ENCODE measurements around the gene BTBD9.

Gene BTBD9

DNA sequence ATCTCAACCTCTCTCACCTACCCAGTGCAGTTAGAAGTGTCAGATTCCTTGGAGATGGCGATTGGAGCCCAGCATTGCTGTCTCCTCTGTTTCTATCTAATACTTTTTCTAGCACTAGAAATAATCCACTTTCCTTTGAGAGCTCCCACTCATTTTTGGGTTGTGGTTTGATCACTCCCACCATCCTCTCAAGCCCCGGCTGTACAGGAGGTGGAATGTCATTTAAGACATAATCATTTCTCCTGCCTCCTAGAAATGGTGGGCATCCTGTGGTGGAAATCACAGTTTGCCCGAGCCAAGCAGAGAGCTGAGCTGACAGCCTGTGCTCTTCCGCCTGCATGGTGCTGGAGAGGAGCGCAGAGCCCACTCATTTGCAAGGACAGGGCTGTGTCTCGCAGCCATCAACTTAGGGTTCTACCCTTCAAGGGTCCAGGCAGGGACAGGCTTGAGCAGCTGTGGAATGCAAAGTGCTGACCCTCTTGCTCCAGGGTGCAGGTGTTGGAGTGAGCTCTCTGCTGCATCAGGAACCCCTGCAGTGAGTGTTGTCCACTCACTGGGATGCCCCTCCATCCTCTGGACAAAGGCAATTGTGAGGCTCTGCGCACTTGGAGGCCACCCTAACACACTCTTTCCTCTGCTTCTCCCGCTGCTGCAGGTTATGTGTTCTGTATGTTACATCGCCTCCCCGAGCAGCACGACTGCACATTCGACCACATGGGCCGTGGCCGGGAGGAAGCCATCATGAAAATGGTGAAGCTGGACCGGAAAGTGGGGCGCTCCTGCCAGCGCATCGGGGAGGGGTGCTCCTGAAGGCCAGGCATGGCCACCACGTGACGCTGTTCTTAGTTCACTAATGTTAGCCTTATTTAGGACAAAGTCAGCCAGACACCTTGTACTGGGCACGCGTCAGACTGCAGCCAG, 487.9 kb downstream of the BTBD9 start:
- peak; percentile 13 for FAIRE-seq
- no peak for DNase-seq (ENCODE audit: low spot score)

DNA sequence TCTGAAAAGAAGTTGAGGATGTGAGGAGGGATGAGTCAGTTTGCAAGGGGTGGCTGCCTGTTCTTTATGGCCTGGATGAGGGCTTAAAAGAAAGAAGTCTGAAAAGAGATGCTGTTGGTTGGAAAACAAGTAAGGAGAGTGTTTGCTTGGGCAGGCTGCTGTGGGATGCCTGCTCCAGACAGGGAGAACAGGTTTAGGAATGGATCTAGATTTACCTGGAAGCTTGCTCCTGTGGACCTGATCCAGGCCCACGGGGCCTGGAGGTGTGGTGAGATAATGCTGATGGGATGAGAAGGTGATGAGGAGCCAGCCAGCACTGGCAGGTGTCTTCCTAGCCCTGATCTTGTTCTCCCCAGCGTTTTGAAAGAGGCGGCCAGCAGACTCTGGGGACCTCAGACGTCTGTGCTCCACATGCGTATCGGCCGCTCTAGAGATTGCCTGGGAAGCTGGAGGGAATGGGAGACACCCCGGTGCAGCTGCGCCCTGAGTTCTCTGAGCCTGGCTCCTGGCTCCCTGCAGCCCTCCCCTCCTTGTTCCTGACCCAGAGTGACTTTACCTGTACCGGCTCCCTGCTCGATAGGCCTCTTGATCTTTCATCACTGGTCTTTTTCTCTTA, 488.9 kb downstream of the BTBD9 start:
- DNase-seq (ENCODE audit: low spot score): no peak
- no peak for FAIRE-seq

DNA sequence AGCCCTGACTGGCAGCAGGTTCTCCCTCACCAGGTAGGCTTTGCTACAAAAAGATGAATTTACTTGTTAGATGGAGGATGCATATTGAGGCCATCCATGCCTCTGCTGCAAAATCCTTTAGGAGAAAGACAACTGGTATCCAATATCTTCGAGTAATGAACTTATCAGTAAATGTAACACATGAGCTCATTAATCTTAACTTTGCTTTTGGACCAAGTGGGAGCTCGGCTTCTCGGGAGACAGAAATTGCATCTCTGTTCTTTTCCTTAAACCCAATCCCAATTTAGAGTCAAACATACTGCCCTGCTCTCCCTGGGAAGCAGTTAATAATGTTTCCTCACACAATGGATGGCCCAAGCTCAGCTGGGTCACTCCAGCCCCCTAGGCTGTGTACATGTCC, 489.7 kb downstream of the BTBD9 start:
- DNase-seq (ENCODE audit: low spot score) (no peak), FAIRE-seq (no peak)

DNA sequence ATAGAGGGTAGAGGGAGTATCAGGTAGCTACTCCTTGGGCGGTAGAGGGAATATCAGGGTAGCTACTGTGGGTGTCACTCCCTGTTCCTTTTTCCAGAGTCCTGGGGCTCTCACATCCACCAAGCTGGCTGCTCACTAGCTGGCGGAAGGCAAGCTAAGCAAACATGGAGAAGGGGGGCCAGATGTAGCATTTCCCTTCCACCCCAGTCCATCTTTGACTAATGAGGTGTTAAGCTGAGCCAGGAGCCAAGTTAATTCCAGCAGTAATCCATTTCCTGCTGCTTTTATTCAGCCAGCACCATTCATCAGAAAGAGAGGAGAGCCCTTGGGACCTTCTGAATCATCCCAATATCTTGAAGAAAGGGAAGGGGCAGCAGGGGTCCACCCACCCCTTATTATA, 490.2 kb downstream of the BTBD9 start:
- DNase-seq (ENCODE audit: low spot score): no peak
- FAIRE-seq: no peak

DNA sequence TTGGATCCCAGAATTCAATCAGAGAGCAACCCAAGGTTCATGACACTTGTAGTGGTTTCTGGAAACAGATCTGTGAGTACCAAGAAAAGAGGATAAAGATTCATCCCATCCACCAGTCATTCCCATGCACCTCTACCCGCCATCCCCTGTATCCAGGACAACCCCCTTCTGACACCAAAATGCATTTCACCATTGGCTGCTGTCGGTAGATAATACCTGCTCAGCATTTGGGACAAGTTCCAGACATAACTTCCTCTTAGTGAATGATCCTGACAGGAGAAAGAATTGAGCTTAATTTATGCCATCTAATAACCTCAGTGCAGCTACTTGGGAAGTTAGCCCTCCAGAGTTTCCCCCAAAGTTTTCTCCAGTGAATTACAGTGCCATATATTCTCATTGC, 491.1 kb downstream of the BTBD9 start:
- FAIRE-seq (no peak), DNase-seq (ENCODE audit: low spot score) (no peak)

DNA sequence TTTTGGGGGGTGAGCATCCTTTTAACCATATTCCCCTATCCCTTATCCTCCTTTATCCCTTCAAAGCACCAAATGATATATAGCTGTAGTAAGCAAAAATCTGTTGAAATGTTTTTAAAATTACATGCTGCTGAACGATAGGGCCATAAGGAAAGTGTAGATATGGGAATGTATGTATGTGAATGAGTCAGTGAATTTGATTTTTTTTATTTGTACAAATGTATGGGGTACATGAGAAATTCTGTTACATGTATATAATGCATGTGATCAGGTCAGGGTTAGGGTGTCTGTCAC, 493.0 kb downstream of the BTBD9 start:
- no peak for FAIRE-seq

DNA sequence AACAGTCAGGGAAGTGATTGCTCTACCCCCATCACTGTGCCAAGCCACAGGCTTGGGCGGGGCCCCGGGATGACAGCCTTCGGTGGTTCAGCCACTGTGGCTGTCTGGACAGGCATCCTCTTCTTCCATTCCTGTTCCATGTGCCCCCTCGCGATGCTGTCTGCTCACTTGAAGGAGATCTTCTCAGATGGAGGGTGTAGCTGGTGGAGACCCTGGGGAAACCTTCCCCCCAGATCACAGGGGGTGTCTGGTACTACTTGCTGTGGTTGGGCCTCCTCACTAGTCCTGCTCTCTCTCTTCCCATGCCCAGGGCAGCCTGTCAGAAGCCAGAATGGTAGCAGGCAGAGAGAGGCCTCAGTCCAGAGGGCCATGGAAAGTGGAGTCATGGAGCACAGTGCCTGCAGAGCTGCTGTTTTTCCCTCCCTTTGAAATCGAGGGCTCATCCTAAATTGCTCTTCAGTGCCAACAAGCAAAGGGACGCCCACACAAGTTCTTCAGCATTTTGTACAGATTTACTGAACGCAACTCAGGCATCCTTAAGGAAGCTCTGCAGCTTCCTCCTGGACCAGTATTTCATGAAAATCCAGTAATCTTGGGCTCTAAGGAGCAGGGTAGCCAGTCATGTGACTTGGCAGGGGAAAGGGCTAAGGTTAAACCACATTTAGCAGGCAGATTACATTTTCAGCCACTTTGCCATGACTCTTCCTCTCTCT, 493.6 kb downstream of the BTBD9 start:
- no peak for DNase-seq (ENCODE audit: low spot score)
- no peak for FAIRE-seq

More for the DNA sequence above, 493.0 kb downstream of the BTBD9 start:
- no peak for DNase-seq (ENCODE audit: low spot score)

DNA sequence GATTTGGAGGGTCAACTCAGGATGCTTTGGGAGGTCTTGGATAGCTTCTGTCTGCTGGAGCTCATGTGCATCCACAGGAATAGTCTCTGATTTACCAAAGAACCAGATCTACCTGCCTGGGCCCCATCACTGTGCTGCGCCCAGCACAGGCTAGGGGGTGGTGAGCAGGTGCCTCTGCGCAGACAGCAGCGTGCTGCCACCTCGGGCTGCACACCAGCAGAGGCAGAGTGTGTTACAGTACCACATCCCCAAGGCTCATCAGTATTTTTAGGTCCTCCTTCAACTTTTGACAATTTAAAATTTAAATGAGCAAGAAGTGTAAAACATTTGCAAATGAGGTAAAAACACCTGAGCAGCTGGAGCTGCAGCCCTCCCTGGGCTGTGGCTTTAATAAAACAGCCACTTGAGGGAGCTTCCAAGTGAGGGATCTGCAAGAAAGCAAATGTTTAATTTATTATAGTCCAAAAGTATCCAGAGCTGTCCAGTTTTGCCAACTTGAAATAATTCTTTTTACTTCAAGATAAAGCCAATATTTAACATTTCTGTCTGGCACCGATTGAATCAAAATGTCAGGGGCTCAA, 495.3 kb downstream of the BTBD9 start:
- DNase-seq (ENCODE audit: low spot score) (no peak), FAIRE-seq (no peak)

DNA sequence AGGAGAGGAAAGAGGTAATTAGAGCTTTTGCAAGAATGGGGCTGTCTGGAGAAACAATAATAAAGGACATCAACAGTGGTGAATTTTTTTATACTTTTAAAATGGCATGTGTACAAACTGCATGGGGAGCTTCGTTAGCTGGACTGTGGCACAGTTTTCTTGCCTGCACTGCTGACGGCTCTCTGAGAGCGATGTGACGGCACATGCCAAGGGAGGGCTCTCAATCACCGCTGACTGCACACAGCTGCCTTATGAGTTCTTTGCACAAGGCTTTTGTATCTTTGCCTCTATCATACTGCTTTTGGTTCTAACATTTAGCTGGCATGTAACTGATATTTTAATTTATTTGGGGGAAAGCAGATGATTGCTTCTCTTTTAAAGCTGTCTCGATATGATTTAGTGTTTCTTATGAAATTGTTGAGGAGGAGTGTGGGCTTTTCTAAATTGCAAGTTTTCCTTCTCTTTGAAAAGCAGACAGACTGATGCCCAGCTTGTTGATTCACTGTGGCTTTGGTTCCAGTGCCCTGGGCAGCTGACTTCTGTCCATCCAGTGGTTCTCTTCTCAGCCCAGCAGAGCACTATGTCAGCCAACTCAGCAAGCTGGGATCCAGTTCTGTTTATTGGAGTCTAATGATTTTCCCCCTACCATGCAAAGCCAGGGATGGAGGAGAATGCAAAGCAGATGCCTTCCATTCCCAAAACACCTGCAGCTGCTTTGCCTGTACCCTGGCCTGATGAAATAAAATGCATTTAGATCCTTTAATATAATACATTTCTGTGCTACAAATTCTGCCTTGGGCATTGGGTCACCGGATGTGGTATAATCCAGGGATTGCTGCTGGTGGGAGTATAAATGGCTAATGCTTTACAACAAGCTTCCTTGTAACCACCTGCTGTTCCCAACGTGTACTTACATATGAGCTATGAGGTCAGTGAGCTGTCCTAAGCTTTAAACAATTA, 496.3 kb downstream of the BTBD9 start:
- no peak for DNase-seq (ENCODE audit: low spot score)
- no peak for FAIRE-seq

DNA sequence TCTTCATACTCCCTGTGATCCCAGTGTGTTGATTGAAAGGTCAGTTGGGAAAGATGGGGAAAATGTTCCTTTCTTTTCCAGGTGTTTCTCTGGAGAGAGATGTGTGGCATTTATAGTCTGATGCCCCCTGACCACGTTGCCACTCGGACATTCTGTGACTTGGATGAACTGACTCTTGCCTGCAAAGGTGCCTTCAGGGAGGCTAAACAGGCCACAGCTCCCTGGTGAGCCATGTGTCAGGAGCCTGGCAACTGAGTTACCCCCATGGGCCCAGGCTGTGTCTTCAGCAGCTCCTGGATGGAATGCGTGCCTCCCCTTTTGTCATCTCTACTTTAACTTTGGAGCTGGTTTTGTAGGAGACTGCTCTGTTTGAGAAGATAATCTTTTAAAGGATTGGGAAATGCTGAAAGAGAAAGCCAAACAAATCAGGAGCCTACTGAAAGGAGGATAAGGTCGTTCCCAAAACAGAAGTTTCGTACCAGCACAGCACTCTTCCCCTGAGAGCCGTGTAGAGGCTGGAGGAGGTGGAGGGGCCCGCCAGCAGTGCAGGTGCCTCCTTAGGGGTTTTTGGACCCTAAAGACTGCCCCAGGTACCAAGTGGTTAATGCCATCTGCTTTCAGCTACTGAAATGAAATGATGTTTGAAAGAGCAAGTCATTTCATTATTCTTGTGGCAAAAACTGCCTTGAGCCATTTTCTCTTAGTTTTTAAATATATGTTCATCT, 497.4 kb downstream of the BTBD9 start:
- DNase-seq (ENCODE audit: low spot score): no peak
- FAIRE-seq: no peak

DNA sequence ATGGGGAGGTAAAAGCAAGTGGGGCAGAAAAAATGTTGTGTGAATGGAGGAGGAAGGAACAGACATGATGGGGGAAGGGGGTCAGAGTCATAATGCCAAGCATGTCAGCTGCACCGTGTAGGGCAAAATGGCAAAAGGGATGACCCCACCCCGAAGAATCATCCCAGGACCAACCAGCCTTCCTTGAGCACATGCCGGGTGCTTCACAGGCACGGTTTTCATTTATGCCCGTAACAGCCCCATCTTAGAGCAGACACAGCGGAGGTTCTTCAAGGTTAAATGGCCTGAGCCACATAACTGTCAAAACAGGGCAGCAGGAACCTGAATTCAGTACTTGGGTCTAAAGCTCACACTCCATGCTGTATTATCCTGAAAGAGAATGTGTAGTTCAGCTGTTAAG, 498.0 kb downstream of the BTBD9 start:
- DNase-seq (ENCODE audit: low spot score) (no peak), FAIRE-seq (no peak)

DNA sequence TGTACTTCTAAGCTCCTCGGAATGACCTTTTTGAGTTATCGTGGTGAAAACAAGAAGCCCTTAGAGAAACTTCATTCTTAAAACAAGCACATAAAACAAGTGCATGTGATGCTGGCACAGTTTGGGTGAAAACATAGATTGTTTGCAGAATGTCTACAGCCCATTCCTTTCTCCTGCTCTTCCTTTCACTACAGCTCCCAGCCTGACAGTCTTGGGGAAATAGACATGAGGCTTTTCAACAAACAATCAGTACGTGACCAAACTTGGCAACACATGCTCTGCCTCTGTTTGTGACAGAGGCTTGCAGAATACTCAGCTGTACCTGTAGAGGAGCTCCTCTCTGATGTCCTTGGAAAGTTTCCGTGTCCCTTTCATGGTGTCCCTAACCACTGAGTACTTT, 498.6 kb downstream of the BTBD9 start:
- DNase-seq (ENCODE audit: low spot score) (no peak), FAIRE-seq (no peak)

DNA sequence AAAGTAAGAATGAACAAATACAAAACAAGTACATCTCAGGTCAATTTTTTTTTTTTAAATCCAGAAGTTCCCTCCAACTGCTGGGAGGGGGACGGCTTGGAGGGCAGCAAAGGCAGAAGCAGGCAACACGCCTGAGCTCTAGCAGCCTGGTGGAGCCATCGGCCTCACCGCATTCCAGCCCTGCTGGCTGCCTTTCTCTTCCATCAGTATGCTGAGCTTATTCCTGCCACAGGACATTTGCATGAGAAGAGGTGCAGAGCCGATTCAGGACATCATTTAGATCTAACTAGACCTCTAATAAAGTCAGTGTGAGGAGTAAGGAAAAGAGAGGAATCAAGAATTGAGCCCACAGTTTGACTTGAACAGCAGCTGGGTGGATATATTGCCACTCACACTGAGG, 501.4 kb downstream of the BTBD9 start:
- FAIRE-seq (no peak), DNase-seq (ENCODE audit: low spot score) (no peak)

DNA sequence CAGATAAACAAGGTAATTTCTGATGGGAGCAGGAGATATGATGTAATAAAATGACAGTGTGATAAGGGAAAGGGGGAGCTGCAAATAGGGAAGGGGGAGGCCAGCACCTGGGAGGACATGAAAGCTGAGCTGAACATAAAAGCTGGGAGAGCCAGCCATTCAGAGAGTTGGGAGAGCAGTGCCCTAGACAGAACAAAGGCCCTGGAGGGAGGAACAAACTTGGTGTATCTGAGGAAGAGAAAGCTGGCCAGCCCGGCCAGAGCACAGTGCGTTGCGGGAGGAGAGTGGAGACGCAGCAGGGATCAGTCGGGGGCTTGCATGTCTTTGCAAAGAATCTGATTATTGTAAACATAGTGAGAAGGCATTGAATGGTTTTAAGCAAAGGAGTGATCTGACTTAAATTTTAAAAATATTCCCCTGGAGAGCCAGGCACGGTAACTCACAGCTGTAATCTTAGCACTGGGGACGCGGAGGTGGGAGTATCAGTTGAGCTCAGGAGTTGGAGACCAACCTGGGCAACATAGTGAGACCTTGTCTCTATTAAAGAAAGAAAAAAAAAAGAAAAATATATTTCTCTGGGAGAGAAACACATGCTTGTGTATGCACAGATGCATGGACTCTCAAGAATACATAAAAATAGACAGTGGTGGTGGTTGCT, 502.0 kb downstream of the BTBD9 start:
- no peak for DNase-seq (ENCODE audit: low spot score)

DNA sequence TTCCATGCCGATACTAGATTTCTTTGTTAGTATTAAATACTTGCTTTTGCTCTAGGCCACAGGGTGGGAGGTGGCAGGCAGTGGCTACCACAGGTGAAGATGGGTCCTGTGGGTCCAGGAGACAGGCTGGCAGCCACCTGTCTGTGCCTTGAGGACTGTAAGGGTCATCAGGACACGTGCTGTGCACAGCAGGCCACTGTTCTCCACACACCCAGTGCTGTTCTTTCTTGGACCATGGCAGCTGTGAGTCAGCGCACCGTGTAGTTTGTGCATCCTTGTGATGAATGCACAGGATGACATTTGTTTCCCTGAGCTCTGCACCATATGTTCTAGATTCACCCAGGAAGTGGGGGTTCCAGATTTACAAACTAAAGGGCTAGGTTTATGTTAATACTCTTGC, 503.2 kb downstream of the BTBD9 start:
- FAIRE-seq (no peak), DNase-seq (ENCODE audit: low spot score) (no peak)

More for the DNA sequence above, 502.0 kb downstream of the BTBD9 start:
- FAIRE-seq: no peak

DNA sequence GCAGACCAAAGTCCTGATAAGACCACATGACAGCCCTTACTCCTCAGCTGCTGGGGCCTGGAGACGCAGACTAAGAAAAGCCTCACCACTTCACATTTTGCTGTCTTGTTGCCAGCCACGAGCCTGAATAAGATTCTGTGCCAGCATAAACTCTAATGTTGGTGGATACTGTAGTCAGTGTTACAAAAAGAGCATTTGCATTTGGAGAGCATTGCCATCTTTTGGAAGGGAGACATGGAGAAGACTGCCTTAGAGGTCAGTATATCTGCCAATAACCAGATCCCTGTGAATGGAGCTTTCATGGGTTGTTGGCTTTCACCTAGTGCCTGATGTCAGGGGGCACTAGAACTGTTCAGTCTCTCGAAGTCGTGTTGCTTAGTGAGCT, 505.0 kb downstream of the BTBD9 start:
- no peak for FAIRE-seq

DNA sequence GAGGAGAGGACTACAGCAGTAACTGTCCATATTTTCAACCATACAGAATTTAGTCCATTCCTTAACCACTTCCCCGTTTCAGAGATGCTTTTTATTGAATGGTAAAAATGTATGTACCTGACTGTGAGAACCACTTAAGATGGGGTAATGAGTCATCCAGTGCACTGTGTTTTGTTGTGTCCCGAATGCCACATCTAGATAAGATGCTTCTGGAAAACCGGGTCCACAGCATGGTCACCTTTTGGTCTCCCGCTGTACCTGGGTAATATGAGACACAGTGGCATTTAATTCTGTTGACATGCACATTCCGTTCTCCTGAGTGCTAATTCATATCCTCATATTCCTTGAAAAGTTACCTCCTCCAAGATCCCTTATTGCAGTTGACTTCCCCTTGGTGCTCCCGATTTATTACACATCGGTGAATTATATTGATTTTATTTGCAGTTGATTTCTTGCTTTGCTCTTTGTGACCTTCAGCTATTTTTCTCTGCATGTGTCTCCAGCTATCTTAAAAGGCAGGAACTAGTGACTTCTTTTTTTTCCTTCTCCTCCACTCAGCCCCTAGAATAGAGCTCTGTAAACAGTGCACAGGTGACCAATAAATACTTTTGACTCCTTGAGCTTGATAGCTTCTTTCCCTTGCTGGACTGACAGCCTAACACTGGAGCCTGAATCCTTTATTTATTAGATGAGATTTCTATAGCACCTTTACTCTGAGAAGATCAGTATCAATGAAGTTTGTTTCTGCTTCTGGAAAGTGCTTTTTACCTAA, 505.6 kb downstream of the BTBD9 start:
- FAIRE-seq (no peak), DNase-seq (ENCODE audit: low spot score) (no peak)

More for the DNA sequence above, 505.0 kb downstream of the BTBD9 start:
- no peak for DNase-seq (ENCODE audit: low spot score)

DNA sequence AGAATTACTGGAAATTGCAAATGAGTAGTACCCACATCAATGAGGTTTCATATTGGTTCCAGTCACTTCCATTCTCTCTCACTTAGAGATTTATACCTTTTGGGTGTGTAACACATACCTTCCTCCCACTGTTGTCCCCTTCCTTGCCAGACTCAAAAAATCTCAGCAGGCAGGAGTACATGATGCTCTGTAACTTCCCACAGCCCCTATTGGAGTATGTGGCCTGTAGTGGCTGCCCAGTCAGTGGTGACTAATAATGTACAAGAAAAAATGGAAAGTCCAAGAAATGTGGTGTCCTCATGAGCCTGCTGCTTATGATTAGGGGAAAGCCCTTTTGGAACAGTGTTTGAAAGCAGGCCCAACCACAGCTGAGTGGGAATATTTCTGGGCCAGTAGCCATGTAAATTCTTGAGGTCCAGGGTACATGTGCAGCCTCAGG, 508.2 kb downstream of the BTBD9 start:
- FAIRE-seq: no peak

DNA sequence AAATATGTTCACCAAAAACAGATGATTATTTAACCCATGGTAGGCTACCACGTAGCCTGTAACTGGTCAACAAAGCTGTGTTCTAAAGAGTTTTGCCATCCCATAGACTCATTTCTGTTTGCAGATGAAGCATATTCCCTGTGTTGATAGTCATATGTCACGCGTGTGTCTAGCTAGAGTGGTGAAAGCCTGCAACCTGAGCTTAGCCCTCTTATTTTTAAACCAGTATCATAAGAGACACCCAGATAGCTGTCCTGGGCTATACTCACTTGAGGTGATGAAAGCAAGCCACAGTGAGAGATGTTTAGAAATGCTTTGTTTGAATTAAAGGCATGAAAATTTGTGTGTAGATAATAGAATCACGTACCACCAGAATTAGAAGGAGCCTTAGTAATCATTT, 512.4 kb downstream of the BTBD9 start:
- no peak for FAIRE-seq
- DNase-seq (ENCODE audit: low spot score): no peak

More for the DNA sequence above, 508.2 kb downstream of the BTBD9 start:
- no peak for DNase-seq (ENCODE audit: low spot score)

Measured in urothelium cell line (cell line).